ENCODE measurements around the gene C1orf52.

C1orf52 gene

GRCh38 chr1:85219853-85220610, 39.4 kb downstream of the C1orf52 start:
- TF ChIP-seq CTCF (conservative IDR thresholded peaks at IDR 0.05): no peak
- no peak for TF ChIP-seq ZFX (IDR thresholded peaks at IDR 0.05)
- H3K27ac ChIP-seq: no peak overlapping the region

GRCh38 chr1:85216697-85217096, 42.8 kb downstream of the C1orf52 start:
- TF ChIP-seq CTCF (conservative IDR thresholded peaks at IDR 0.05): no peak

GRCh38 chr1:85214654-85215053, 44.8 kb downstream of the C1orf52 start:
- TF ChIP-seq CTCF (conservative IDR thresholded peaks at IDR 0.05) (no peak), ZFX (IDR thresholded peaks at IDR 0.05) (no peak)
- no peak overlapping the region for H3K27ac ChIP-seq

More at GRCh38 chr1:85216697-85217096, 42.8 kb downstream of the C1orf52 start:
- no peak overlapping the region for H3K27ac ChIP-seq

- TF ChIP-seq CTCF (conservative IDR thresholded peaks at IDR 0.05) (no peak), ZFX (IDR thresholded peaks at IDR 0.05) (no peak)
- no peak overlapping the region for H3K27ac ChIP-seq
Measured at GRCh38 chr1:85208488-85208887, 51.0 kb downstream of the C1orf52 start.

- TF ChIP-seq ZFX (IDR thresholded peaks at IDR 0.05) (no peak), CTCF (conservative IDR thresholded peaks at IDR 0.05) (0 out of 2 replicates have a peak, but pooled peaks have one; percentile 3)
- H3K27ac ChIP-seq: no peak overlapping the region
Measured at GRCh38 chr1:85203573-85204171, 55.8 kb downstream of the C1orf52 start.

GRCh38 chr1:85202864-85203255, 56.6 kb downstream of the C1orf52 start:
- TF ChIP-seq CTCF (conservative IDR thresholded peaks at IDR 0.05) (no peak), ZFX (IDR thresholded peaks at IDR 0.05) (no peak)
- H3K27ac ChIP-seq: no peak overlapping the region

- peak overlapping the region; percentile 58 for H3K27ac ChIP-seq
Measured at GRCh38 chr1:85202092-85202863, 57.2 kb downstream of the C1orf52 start.

More at GRCh38 chr1:85202092-85202863, 57.2 kb downstream of the C1orf52 start:
- TF ChIP-seq ZFX (IDR thresholded peaks at IDR 0.05): no peak
- TF ChIP-seq CTCF (conservative IDR thresholded peaks at IDR 0.05): no peak

Measured in C4-2B (cell line).